Stimulated activated CD8-positive, alpha-beta memory T cell treated with anti-CD3 and anti-CD28 coated beads, Interleukin-15, amount 100 ng/mL, for 24 hours (primary cell): ENCODE measurements around the gene PDE9A.
"Not testable (repeated sequence)": the region's sequence is repeated elsewhere in the genome, so short reads cannot be mapped to it uniquely, and the experiment has no call there.

ENCODE experiments used
- DNase-seq: peaks from one replicate; pipeline ENCODE4 v3.0.0-alpha.2; 2020; ENCODE audit warnings: low read depth

Gene PDE9A

GRCh38 chr21:42624095-42624790, 29.2 kb upstream of the PDE9A start:
- no peak for DNase-seq

DNA sequence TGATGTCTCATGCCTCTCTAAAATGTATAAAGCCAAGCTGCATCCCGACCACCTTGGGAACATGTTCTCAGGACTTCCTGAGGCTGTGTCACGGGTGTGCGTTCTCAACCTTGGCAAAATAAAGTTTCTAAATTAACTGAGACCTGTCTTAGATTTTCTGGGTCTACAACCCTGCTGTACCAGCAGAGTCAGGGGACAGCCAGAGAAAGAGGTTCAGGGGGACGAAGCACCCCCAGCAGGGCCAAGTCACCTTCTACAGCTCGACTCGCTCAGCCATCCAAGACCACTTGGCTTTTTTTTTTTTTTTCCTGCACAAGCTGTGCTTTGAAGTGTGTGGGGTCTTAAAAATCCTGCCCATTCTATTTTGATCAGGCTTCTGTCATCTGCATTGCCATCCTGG, 28.5 kb upstream of the PDE9A start:
- DNase-seq: no peak

- DNase-seq: no peak
These were observed 27.2 kb upstream of the PDE9A start for GRCh38 chr21:42626171-42626570.

- DNase-seq: no peak
These were observed 25.7 kb upstream of the PDE9A start for GRCh38 chr21:42627527-42628289.

DNA sequence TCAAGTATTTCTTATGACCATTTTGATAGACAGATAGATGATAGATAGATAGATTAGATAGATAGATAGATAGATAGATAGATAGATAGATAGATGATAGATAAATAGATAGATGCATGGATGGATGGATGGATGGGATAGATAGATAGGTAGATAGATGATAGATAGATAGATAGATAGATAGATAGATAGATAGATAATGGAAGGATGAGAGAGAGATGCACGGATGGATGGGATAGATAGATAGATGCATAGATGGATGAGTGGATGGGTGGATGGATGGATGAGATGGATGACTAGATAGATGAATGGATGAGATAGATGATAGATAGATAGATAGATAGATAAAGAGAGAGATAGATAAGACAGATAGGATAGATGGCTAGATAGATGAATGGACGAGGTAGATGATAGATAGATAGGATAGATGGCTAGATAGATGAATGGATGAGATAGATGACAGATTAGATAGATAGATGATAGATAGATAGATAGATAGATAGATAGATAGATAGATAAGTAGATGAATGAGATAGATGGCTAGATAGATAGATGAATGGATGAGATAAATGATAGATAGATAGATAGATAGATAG, 24.9 kb upstream of the PDE9A start:
- not testable (repeated sequence) for DNase-seq

- no peak for DNase-seq
These were observed 23.4 kb upstream of the PDE9A start for GRCh38 chr21:42629933-42630589.

DNA sequence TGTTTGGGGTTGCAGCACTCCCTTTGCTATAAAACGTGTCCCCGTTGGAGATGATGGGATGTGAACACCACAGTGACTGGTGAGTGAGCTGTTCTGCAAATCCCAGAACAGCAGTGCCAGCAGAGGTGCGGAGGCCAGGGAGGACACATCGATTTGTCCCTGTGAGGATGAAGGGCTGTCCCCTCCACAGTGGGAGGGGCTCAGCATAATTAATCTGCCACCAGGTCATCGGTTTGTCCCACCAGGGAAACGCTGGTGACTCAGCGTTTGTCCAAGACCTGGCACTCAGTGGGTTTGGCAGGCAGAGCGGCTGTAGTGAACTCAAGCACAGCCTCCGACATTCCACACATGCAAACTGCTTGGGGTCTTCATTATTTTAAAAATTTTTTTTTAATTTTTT, 22.8 kb upstream of the PDE9A start:
- no peak for DNase-seq

GRCh38 chr21:42631142-42631541, 22.3 kb upstream of the PDE9A start:
- no peak for DNase-seq

DNA sequence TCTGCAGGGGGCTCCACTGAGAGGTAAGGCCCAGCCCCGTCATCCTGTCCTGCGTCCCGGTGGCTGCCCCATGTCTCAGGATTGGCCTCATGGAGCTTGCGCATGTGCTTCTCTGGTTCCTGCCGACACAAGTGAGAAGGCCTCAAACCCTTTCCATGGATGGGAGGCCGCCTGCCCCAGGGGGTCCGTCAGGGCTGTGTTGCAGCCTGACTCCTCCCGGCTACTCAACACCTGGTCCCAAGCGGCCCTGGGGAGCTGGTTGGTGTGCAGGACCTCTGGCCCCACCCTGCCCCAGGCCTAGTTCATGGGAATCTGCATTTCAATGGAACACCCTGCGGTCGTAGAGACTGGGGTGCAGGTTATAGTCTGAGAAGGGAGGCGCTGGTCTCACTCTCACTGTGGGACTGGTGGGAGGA, 21.1 kb upstream of the PDE9A start:
- no peak for DNase-seq

DNA sequence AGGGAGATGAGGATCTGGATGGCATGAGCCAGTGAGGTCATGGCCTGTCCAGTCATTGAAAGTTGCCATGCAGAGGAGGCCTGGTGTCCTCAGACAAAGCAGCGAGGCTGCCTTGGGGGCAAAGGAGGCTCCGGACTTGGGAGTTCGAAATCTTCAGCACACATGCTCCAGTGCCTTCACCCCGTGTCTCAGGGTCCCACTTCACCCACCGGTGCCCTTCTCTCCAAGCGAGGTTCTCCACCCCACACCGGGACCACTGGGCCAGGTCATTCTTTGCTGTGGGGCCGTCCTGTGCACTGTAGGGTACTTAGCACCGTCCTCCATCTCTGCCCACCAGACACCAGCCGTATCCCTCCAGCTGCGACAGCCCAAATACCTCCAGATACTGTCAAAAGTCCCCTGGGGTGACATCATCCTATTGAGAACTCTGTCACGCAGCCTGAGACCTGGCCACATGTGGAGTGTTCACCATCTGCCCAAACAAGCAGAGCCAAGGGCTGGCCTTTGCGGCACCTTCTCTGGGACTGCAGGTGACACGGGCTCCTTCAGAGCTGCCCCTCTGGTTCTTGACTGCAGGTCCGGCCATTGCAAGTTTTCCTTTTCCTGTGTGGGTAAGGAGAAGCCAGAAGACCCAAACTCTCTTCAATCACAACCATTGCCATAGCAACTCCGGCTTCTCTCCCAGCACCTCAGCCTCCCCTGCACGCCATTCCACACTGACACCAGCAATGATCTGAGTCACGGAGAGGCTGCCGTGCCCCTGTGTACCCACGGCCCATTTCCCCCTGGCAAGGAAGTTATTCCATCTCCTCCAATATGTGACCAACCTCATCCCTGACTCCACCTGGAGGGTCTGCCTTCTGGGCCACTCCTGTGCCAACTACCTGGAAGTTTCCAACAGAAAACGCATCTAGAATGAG, 20.4 kb upstream of the PDE9A start:
- DNase-seq: no peak

DNA sequence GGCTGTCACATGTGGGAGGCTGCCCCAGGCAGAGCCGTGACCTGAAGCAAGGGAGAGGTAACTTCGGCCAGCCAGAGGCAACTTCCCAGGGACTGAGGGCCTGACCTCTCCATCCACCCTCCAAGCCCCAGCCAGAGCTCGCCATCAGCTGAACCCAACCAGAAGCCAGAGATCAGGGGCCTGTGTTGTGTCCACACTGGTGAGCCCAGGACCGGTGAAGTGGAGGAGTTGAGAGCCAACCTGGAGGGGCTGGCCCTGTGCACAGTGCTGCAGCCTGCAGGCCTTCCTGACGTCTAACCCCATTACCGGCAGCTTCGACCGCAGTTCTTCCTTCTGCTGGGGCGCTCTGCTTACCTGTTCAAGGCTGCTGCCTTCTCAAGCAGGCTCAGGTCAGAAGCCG, 19.6 kb upstream of the PDE9A start:
- DNase-seq: no peak

DNA sequence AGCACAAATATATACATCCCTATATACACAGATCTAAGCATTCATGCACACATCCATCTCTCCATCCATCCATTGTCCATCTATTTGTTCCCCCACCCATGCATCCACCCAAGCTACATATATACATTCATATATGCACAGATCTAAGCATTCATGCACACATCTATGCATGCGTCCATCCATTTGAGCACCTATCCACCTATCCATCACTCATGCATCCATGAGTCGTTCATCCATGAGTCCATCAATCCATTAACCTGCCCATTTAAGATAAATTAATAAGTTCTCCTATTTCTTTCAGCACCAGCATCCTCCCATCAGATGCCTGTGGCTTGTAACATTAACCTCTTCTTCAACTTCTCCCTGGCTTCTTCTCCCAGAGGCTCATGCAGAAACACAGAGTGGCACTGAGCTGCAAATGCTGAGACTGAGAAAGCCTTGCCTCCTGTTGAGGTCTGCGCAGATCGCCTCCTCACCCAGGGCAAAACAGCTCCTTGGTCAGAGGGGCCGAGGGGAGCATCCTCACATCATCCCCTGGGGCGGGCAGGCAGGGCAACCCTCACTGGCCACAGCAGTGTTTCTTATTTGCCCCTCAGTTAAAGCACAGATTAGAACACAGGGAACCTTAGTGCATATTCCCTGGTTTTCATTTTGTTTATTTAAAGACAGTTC, 17.4 kb upstream of the PDE9A start:
- no peak for DNase-seq

GRCh38 chr21:42636520-42637266, 16.7 kb upstream of the PDE9A start:
- no peak for DNase-seq

- no peak for DNase-seq
These were observed 16.0 kb upstream of the PDE9A start for GRCh38 chr21:42637267-42638041.

DNA sequence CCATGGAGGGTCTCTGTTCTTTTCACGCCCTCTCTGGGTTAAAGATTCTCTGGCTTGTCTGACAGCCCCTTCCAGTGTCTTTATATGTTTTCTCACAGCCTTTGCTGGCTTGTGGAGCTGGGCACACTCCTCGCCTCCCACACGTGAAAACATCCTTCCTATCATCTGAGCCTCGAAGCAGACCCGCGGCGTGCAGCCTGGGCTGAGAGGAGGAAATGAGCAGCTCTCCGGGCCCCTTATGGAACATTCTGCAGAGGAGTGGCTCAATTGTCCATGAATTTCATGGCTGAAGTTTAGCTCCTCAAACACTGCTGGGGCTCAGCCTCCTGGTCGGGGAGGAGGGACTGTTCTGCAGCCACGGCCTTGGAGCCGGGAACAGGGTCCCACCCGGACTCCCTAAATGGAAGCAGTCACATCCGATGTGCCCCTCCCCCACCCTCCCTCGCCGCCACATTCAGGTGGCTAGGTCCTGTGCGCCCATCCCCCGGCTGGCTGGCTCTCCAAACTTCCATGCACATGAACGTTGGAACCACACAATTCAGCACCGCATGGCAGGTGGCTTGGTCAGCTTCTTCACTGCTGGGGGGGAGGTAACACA, 15.1 kb upstream of the PDE9A start:
- no peak for DNase-seq

DNA sequence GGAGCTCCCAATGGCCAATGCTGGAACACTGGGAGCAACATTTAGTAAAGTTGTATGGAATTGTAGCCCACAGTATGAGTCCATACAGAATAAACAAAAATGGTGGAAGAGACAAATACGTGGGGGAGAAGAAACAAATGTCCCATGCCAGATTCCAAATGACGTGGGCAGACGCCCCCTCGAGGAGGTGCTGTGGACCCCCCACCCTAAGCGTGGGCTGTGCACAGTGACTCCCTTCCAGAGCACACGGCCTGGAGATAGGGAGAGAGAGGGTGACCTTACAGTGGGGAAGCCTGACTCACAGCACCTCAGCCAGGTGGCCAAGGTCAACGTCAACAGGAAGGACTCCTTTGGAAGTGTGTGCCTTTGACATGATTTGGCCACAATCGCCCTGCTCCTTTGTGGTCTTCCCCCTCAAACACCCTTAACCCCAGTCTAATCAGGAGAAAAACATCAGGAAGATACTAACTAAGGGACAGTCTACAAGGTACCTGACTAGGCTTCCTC, 13.7 kb upstream of the PDE9A start:
- DNase-seq: no peak

- DNase-seq: no peak
These were observed 12.9 kb upstream of the PDE9A start for GRCh38 chr21:42640486-42640885.

GRCh38 chr21:42641311-42642218, 11.9 kb upstream of the PDE9A start:
- no peak for DNase-seq
